Activated naive CD8-positive, alpha-beta T cell treated with anti-CD3 and anti-CD28 coated beads for 36 hours (primary cell): ENCODE data around the gene RTN4RL1. TPM values are rescaled to one million over a fixed set of nuclear protein-coding genes. Genes with fewer than 3 reads are reported as not detected.

Experiments
- DNase-seq: peaks from one replicate; pipeline ENCODE4 v3.0.0; 2021
- H3K27ac Mint-ChIP-seq: one replicate; pipeline ENCODE4 v1.8.0; 2022; ENCODE audit warnings: mild to moderate bottlenecking, moderate library complexity, mixed read lengths
- H3K27me3 Mint-ChIP-seq: one replicate; pipeline ENCODE4 v1.8.0; 2022; ENCODE audit warnings: mild to moderate bottlenecking, mixed read lengths
- H3K36me3 Mint-ChIP-seq: one replicate; pipeline ENCODE4 v1.8.0; 2021; ENCODE audit warnings: mild to moderate bottlenecking, mixed read lengths
- H3K4me1 Mint-ChIP-seq: one replicate; pipeline ENCODE4 v1.8.0; 2021; ENCODE audit warnings: mixed read lengths
- H3K4me3 Mint-ChIP-seq: one replicate; pipeline ENCODE4 v1.8.0; 2022; ENCODE audit warnings: mild to moderate bottlenecking, moderate library complexity, mixed read lengths
- H3K9me3 Mint-ChIP-seq: one replicate; pipeline ENCODE4 v1.8.0; 2022; ENCODE audit warnings: mixed read lengths
- total RNA-seq, 2 experiments: library from RNA; stranded (reverse); gene quantifications; one replicate each; pipeline ENCODE4 v1.2.3, GENCODE V29; 2021

The RTN4RL1 gene
- total RNA-seq, 2 experiments from 2014 or later, result 0.64 to 0.80 TPM

- DNase-seq, result peak; percentile 90
- Mint-ChIP-seq H3K4me3 (peak within 1 kb of the TSS; percentile 78), H3K27ac (peak within 1 kb of the TSS; percentile 77), H3K4me1 (peaks cover 17% of the 10 kb centered on the region), H3K9me3 (no peaks in the 10 kb centered on the region), H3K27me3 (peaks cover 17% of the 10 kb centered on the region), H3K36me3 (peaks cover 10% of the 10 kb centered on the region)
These were observed 29.6 kb upstream of the RTN4RL1 start, which contains the start of gene HIC1 for GRCh38 chr17:2054512-2055291. Gene HIC1, plus strand, starts transcription at chr17:2055103. Its CDS starts 1,588 bp downstream, at chr17:2056691.

GRCh38 chr17:2054262-2054511 is 29.1 kb upstream of the RTN4RL1 start:
- Mint-ChIP-seq H3K27ac (peak overlapping the region; percentile 77), H3K4me1 (peaks cover 15% of the 10 kb centered on the region), H3K9me3 (no peaks in the 10 kb centered on the region), H3K4me3 (peak overlapping the region; percentile 78), H3K27me3 (peaks cover 17% of the 10 kb centered on the region), H3K36me3 (peaks cover 6% of the 10 kb centered on the region)
- no peak for DNase-seq

- Mint-ChIP-seq H3K27me3 (peaks cover 22% of the 10 kb centered on the region), H3K4me3 (peak overlapping the region; percentile 78), H3K4me1 (peaks cover 20% of the 10 kb centered on the region), H3K36me3 (peaks cover 6% of the 10 kb centered on the region), H3K27ac (peak overlapping the region; percentile 77), H3K9me3 (no peaks in the 10 kb centered on the region)
- peak; percentile 89 for DNase-seq
These were observed 28.5 kb upstream of the RTN4RL1 start for GRCh38 chr17:2053380-2054261.

- DNase-seq, result no peak
- no peaks in the 10 kb centered on the region for H3K9me3 Mint-ChIP-seq
- H3K4me3 Mint-ChIP-seq, result peak overlapping the region; percentile 19
- H3K27ac Mint-ChIP-seq, result no peak overlapping the region
- H3K4me1 Mint-ChIP-seq, result peaks cover 24% of the 10 kb centered on the region
- H3K27me3 Mint-ChIP-seq, result peaks cover 26% of the 10 kb centered on the region
- H3K36me3 Mint-ChIP-seq, result peaks cover 2% of the 10 kb centered on the region
These were observed 26.9 kb upstream of the RTN4RL1 start for GRCh38 chr17:2051933-2052559.

DNA sequence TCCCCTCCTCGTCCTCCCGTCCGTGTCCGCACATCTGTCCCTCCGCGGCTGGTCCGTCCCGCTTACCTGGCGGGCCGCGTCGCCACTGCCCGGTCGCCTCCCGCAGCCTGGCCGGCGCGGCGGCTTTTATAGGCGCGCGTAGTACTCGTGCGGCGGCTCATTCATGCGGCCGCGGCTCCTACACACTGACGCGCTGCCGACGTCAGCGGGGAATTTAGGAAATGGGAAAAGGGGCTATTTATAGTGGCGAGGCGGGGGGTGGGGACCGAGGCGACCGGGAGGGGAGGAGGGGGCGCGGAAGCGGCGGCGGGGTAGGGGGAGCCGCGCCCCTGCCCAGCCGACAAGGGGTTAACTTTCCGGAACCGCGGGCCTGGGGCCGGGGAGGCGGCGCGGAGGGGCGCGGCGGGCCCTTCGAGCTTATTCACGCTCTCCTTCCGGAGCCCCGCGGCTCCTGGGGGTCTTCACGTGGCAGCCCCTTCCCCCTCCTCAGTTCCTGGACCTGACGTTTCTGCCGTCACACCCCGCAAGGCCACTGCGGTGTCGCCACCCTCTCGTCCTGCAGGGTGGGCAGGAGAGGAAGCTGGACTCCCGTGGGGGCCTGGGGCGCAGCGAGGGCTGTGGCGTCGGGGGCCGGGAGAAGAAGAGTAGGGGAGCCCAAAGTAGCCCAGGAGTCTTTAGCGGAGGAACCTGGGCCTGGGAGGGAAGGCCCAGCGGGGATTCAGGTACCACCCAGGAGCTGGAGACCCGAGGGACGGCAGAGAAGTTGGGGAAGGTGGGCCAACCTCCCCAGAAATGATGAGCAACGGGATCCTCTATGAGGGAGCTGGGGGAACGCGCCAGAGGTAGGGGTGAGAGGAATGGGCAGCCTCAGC is 26.2 kb upstream of the RTN4RL1 start:
- H3K27me3 Mint-ChIP-seq, result peaks cover 26% of the 10 kb centered on the region
- DNase-seq, result no peak
- H3K4me1 Mint-ChIP-seq, result peaks cover 24% of the 10 kb centered on the region
- H3K9me3 Mint-ChIP-seq, result no peaks in the 10 kb centered on the region
- no peak overlapping the region for H3K27ac Mint-ChIP-seq
- peak overlapping the region; percentile 43 for H3K4me3 Mint-ChIP-seq
- peaks cover 2% of the 10 kb centered on the region for H3K36me3 Mint-ChIP-seq

GRCh38 chr17:2050300-2051060 is 25.3 kb upstream of the RTN4RL1 start:
- H3K36me3 Mint-ChIP-seq, result no peaks in the 10 kb centered on the region
- peak; percentile 79 for DNase-seq
- no peak overlapping the region for H3K27ac Mint-ChIP-seq
- no peak overlapping the region for H3K4me3 Mint-ChIP-seq
- peaks cover 24% of the 10 kb centered on the region for H3K4me1 Mint-ChIP-seq
- H3K9me3 Mint-ChIP-seq, result no peaks in the 10 kb centered on the region
- H3K27me3 Mint-ChIP-seq, result peaks cover 26% of the 10 kb centered on the region

GRCh38 chr17:2049333-2050299 is 24.5 kb upstream of the RTN4RL1 start:
- Mint-ChIP-seq H3K27me3 (peaks cover 26% of the 10 kb centered on the region), H3K9me3 (no peaks in the 10 kb centered on the region), H3K27ac (no peak overlapping the region), H3K36me3 (no peaks in the 10 kb centered on the region), H3K4me1 (peaks cover 26% of the 10 kb centered on the region), H3K4me3 (peak overlapping the region; percentile 73)
- DNase-seq, result peak; percentile 88

- H3K27ac Mint-ChIP-seq, result no peak overlapping the region
- DNase-seq, result no peak
- peaks cover 26% of the 10 kb centered on the region for H3K27me3 Mint-ChIP-seq
- peak overlapping the region; percentile 73 for H3K4me3 Mint-ChIP-seq
- H3K4me1 Mint-ChIP-seq, result peaks cover 28% of the 10 kb centered on the region
- no peaks in the 10 kb centered on the region for H3K36me3 Mint-ChIP-seq
- no peaks in the 10 kb centered on the region for H3K9me3 Mint-ChIP-seq
These were observed 23.7 kb upstream of the RTN4RL1 start for GRCh38 chr17:2048805-2049204.

DNA sequence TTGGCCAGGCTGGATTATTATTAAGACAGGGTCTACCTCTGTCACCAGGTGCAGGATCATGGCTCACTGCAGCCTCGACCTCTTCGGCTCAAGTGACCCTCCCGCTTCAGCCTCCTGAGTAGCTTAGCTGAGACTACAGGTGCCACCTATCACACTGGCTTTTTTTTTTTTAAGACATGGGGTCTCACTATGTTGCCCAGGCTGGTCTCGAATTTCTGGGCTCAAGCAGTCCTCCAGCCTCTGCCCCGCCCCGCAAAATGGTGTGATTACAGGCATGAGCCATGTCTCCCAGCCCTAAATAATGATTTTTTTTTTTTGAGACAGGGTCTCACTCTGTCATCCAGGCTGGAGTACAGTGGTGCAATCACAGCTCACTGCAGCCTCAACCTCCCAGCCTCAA is 22.5 kb upstream of the RTN4RL1 start:
- no peak overlapping the region for H3K4me3 Mint-ChIP-seq
- peaks cover 33% of the 10 kb centered on the region for H3K4me1 Mint-ChIP-seq
- no peaks in the 10 kb centered on the region for H3K9me3 Mint-ChIP-seq
- peaks cover 21% of the 10 kb centered on the region for H3K27me3 Mint-ChIP-seq
- no peak overlapping the region for H3K27ac Mint-ChIP-seq
- DNase-seq, result no peak
- peaks cover 10% of the 10 kb centered on the region for H3K36me3 Mint-ChIP-seq

DNA sequence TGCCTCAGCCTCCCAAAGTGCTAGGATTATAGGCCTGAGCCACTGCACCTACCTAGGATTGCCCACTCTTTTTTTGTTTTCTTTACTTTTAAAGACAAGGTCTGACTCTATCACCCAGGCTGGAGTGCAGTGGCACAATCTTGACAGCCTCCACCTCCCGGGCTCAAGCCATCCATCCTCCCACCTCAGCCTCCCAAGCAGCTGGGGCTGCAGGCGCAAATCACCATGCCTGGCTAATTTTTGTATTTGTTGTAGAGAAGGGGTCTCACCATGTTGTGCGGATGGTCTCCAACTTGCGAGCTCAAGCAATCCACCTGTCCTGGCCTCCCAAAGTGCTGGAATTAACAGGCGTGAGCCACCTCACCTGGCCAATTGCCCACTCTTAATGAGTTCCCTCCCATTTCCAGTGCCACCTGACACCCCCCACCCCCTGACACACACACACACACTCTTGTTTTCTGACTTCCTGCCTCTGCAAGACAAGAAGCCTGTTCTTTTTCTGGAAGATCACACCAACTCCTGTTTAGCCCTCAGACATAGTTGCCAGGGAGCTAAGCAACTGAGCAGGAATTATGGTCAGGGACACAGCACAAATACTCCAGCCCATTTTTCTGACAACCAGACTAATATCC is 19.2 kb upstream of the RTN4RL1 start:
- no peak for DNase-seq
- Mint-ChIP-seq H3K27me3 (peaks cover 12% of the 10 kb centered on the region), H3K4me3 (no peak overlapping the region), H3K27ac (peak overlapping the region; percentile 3), H3K4me1 (peaks cover 26% of the 10 kb centered on the region), H3K36me3 (peaks cover 17% of the 10 kb centered on the region), H3K9me3 (no peaks in the 10 kb centered on the region)

- Mint-ChIP-seq H3K9me3 (no peaks in the 10 kb centered on the region), H3K27me3 (peaks cover 6% of the 10 kb centered on the region), H3K36me3 (peaks cover 17% of the 10 kb centered on the region), H3K4me1 (peaks cover 20% of the 10 kb centered on the region), H3K4me3 (peak overlapping the region; percentile 90), H3K27ac (peak overlapping the region; percentile 91)
- DNase-seq, result no peak
These were observed 18.7 kb upstream of the RTN4RL1 start for GRCh38 chr17:2043785-2044184.

DNA sequence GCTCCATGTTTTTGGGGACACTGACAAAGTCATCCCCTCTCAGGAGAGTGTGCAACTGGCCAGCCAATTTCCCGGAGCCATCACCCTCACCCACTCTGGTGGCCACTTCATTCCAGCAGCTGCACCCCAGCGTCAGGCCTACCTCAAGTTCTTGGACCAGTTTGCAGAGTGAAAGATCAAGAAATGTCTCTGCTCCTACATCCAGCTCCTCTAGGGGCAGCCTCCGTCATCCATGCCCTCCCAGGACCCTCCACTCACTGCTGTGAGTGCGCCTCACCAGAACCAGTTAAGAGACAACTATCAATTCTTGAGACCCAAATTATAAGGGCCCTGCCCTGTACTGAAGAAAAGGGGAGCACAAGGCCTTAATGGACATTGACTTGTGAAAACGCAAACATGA is 17.8 kb upstream of the RTN4RL1 start:
- Mint-ChIP-seq H3K27me3 (no peaks in the 10 kb centered on the region), H3K4me1 (peaks cover 15% of the 10 kb centered on the region), H3K4me3 (peak overlapping the region; percentile 90)

More for the DNA sequence above, 17.8 kb upstream of the RTN4RL1 start:
- Mint-ChIP-seq H3K36me3 (peaks cover 20% of the 10 kb centered on the region), H3K9me3 (no peaks in the 10 kb centered on the region), H3K27ac (peak overlapping the region; percentile 91)
- DNase-seq, result no peak
